ENCODE data around the gene YAF2. TPM values are rescaled to one million over a fixed set of nuclear protein-coding genes. Genes with fewer than 3 reads are reported as not detected.

The YAF2 gene
- total and polyA plus RNA-seq, 2 of the 13 experiments (the other 11 are each of a cell fraction or from before 2014, with no cell fraction given): 8.4 to 11.7 TPM

DNA sequence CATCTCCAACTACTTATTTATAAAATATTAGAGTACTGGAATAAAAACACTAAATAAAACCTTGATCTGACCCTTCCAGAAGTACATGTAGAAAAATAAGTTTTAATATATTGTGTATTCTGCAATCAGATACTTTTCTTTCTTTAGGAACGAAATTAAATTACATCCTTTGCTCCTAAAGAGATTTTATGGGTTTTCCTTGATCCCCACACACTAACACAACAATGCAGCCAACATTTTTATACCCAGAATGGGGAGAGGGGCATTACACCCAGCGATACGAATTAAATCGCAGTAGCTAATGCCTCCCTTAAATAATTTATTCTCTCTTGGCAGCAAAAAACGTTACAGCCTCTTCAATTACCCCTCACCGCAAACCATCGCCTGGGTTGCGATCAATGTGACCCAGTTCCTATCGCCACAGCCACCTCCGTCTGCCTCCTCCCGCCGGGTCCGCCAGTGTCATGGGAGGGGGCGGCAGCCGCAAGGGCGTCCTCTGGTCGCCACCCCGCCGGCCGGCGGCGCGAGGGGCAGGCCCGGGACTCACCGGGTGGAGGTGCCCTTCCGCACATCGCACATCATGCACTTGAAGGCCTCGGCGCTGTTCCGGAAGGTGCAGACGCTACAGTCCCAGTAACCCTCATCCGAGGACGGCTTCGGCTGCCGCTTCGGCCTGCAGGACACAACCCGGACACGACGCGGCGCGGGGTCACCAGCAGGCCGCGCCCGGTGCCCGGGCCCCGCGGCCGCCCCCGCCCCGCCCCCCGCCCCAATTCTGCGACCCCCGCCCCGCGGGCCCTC is 796 bp downstream of the YAF2 start (continued):
- TF ChIP-seq, protein P1, sequence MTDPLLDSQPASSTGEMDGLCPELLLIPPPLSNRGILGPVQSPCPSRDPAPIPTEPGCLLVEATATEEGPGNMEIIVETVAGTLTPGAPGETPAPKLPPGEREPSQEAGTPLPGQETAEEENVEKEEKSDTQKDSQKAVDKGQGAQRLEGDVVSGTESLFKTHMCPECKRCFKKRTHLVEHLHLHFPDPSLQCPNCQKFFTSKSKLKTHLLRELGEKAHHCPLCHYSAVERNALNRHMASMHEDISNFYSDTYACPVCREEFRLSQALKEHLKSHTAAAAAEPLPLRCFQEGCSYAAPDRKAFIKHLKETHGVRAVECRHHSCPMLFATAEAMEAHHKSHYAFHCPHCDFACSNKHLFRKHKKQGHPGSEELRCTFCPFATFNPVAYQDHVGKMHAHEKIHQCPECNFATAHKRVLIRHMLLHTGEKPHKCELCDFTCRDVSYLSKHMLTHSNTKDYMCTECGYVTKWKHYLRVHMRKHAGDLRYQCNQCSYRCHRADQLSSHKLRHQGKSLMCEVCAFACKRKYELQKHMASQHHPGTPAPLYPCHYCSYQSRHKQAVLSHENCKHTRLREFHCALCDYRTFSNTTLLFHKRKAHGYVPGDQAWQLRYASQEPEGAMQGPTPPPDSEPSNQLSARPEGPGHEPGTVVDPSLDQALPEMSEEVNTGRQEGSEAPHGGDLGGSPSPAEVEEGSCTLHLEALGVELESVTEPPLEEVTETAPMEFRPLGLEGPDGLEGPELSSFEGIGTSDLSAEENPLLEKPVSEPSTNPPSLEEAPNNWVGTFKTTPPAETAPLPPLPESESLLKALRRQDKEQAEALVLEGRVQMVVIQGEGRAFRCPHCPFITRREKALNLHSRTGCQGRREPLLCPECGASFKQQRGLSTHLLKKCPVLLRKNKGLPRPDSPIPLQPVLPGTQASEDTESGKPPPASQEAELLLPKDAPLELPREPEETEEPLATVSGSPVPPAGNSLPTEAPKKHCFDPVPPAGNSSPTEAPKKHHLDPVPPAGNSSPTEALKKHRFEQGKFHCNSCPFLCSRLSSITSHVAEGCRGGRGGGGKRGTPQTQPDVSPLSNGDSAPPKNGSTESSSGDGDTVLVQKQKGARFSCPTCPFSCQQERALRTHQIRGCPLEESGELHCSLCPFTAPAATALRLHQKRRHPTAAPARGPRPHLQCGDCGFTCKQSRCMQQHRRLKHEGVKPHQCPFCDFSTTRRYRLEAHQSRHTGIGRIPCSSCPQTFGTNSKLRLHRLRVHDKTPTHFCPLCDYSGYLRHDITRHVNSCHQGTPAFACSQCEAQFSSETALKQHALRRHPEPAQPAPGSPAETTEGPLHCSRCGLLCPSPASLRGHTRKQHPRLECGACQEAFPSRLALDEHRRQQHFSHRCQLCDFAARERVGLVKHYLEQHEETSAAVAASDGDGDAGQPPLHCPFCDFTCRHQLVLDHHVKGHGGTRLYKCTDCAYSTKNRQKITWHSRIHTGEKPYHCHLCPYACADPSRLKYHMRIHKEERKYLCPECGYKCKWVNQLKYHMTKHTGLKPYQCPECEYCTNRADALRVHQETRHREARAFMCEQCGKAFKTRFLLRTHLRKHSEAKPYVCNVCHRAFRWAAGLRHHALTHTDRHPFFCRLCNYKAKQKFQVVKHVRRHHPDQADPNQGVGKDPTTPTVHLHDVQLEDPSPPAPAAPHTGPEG (CRISPR knock-in tag; IDR thresholded peaks at IDR 0.05): no peak
- TF ChIP-seq NR2C2 (CRISPR knock-in tag; IDR thresholded peaks at IDR 0.05; ENCODE audit: borderline replicate concordance): no peak
- no peak for TF ChIP-seq RFX3 (CRISPR knock-in tag; IDR thresholded peaks at IDR 0.05)
- TF ChIP-seq, protein P2, sequence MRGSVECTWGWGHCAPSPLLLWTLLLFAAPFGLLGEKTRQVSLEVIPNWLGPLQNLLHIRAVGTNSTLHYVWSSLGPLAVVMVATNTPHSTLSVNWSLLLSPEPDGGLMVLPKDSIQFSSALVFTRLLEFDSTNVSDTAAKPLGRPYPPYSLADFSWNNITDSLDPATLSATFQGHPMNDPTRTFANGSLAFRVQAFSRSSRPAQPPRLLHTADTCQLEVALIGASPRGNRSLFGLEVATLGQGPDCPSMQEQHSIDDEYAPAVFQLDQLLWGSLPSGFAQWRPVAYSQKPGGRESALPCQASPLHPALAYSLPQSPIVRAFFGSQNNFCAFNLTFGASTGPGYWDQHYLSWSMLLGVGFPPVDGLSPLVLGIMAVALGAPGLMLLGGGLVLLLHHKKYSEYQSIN (CRISPR knock-in tag; IDR thresholded peaks at IDR 0.05; ENCODE audit: borderline replicate concordance): no peak
- no peak for TF ChIP-seq ZNF234 (CRISPR knock-in tag; conservative IDR thresholded peaks at IDR 0.05)
- no peak for TF ChIP-seq ZSCAN12 (CRISPR knock-in tag; IDR thresholded peaks at IDR 0.05)
- TF ChIP-seq SRF (IDR thresholded peaks at IDR 0.05; ENCODE audit: low read depth, low read length): no peak
- no peak for TF ChIP-seq EEA1 (CRISPR knock-in tag; IDR thresholded peaks at IDR 0.05; ENCODE audit: borderline replicate concordance)
- TF ChIP-seq SRSF4 (IDR thresholded peaks at IDR 0.05; ENCODE audit: low read depth, low read length, poor library complexity, severe bottlenecking): no peak
- no peak for TF ChIP-seq ZNF510 (CRISPR knock-in tag; IDR thresholded peaks at IDR 0.05; ENCODE audit: low read depth)
- TF ChIP-seq ZMYM4 (CRISPR knock-in tag; IDR thresholded peaks at IDR 0.05): peak; percentile 63
- TF ChIP-seq BCL6 (CRISPR knock-in tag; IDR thresholded peaks at IDR 0.05): peak; percentile 36; the same call in 1 of the 2 replicates
- no peak for TF ChIP-seq ZNF747 (CRISPR knock-in tag; IDR thresholded peaks at IDR 0.05; ENCODE audit: borderline replicate concordance)
- no peak for TF ChIP-seq ZMYM2 (CRISPR knock-in tag; IDR thresholded peaks at IDR 0.05)
- no peak; the same call in 1 of the 2 replicates for TF ChIP-seq RBFOX2 (IDR thresholded peaks at IDR 0.05; ENCODE audit: low read depth, low read length)
- 0 out of 2 replicates have a peak, but pooled peaks have one; percentile 27 for TF ChIP-seq ERF (CRISPR knock-in tag; IDR thresholded peaks at IDR 0.05)
- TF ChIP-seq HMG20B (CRISPR knock-in tag; conservative IDR thresholded peaks at IDR 0.05): no peak
- TF ChIP-seq PAF1 (CRISPR knock-in tag; IDR thresholded peaks at IDR 0.05): no peak
- TF ChIP-seq ZNF432 (CRISPR knock-in tag; IDR thresholded peaks at IDR 0.05; ENCODE audit: borderline replicate concordance): no peak
- TF ChIP-seq, protein P3, sequence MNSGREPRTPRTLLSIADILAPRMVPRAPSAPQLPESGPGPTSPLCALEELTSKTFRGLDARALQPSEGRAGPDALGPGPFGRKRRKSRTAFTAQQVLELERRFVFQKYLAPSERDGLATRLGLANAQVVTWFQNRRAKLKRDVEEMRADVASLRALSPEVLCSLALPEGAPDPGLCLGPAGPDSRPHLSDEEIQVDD (CRISPR knock-in tag; IDR thresholded peaks at IDR 0.05; ENCODE audit: borderline replicate concordance): no peak
- no peak for TF ChIP-seq ZNF652 (CRISPR knock-in tag; IDR thresholded peaks at IDR 0.05; ENCODE audit: borderline replicate concordance, low read depth)
- TF ChIP-seq TCF7L2 (IDR thresholded peaks at IDR 0.05; ENCODE audit: low read depth, low read length): no peak

Data from HepG2 (cell line).